Measurements from ENCODE around the gene ZNF460. TPM values are rescaled to one million over a fixed set of nuclear protein-coding genes. Genes with fewer than 3 reads are reported as not detected.
A peak's percentile ranks its signal among the peaks of the same experiment; 100 is the strongest.

The ZNF460 gene
- total RNA-seq, 4 donors from 2014 or later, result 88.0 to 139 (median 92.3) TPM

DNA sequence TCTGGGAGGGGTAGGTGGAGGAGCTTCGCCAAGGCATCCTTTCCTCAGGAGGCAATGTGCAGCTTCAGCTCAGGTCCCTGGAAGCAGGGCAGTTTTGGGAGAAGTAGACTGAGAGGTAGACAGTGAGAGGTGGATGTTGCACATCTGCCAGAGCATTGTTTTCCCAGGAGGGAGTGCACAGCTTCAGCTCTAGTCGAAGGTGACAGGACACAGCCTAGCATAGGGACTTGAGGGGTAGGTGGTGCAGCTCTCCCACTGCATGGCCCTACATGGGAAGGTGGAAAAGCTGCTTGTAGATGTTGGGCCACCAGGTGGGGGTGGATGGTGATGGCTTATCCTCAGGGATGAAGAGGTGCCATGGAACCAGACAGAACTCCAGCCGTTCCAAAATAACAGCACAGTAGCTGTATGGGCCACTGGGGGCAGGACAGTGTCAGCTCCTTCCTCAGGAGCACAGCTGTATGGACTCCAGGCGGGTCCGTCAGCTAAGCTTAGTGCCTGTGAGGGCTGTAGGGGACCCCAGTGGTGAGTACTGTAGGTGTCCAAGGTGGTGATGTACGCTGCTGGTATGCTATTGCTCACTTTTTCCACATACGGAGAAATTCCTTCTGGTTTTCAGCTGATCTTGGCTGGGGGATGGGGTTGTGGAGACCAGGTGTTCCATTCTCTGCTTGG, 22.6 kb downstream of the ZNF460 start:
- H3K4me3 ChIP-seq (replicated peaks in 1 of 3), result no peak overlapping the region
- intact Hi-C loops (cut with DNase I), result no loop called here
- 75 to 90% methylated on average over 7 of the region's 7 CpGs for WGBS, 2 donors
- TF ChIP-seq, protein P1, sequence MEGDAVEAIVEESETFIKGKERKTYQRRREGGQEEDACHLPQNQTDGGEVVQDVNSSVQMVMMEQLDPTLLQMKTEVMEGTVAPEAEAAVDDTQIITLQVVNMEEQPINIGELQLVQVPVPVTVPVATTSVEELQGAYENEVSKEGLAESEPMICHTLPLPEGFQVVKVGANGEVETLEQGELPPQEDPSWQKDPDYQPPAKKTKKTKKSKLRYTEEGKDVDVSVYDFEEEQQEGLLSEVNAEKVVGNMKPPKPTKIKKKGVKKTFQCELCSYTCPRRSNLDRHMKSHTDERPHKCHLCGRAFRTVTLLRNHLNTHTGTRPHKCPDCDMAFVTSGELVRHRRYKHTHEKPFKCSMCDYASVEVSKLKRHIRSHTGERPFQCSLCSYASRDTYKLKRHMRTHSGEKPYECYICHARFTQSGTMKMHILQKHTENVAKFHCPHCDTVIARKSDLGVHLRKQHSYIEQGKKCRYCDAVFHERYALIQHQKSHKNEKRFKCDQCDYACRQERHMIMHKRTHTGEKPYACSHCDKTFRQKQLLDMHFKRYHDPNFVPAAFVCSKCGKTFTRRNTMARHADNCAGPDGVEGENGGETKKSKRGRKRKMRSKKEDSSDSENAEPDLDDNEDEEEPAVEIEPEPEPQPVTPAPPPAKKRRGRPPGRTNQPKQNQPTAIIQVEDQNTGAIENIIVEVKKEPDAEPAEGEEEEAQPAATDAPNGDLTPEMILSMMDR (IDR thresholded peaks at IDR 0.05), result no peak
- no peak for TF ChIP-seq POLR2A (IDR thresholded peaks at IDR 0.05)
- H3K36me3 ChIP-seq, result peaks cover 0 to 13% of the 10 kb centered on the region in 2 donors
- no peak for DNase-seq
- no peaks in the 10 kb centered on the region for H3K9me3 ChIP-seq
- H3K27ac ChIP-seq, result no peak overlapping the region
- H3K4me1 ChIP-seq, result peaks cover 0 to 8% of the 10 kb centered on the region in 2 donors
- H3K27me3 ChIP-seq, result no peaks in the 10 kb centered on the region

DNA sequence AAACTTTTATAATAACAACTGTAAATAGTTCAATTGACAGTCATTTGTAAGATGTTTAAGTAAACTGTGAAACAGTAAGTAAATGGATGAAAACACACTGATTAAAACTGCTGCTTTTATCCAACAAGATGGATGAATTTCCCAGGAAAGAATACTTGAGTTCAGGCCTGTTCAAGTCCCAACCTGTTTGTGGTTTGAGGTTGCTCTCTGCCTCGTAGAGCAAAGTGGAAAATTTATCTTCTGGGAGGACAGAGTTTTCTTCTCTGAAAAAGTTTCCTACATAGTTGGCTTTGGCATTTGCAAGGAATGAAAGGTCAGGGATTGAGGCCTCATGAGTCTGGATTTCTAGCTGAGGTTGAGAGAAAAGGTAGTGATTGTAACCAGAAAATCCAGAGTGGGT, 24.8 kb downstream of the ZNF460 start:
- Histone ChIP-seq H3K4me1 (peaks cover 0 to 8% of the 10 kb centered on the region in 2 donors), H3K36me3 (peaks cover 0 to 7% of the 10 kb centered on the region in 2 donors), H3K27ac (no peak overlapping the region), H3K27me3 (no peaks in the 10 kb centered on the region), H3K4me3 (replicated peaks in 1 of 3) (no peak overlapping the region), H3K9me3 (no peaks in the 10 kb centered on the region)
- TF ChIP-seq, protein P1 (IDR thresholded peaks at IDR 0.05), result no peak
- no peak for TF ChIP-seq POLR2A (IDR thresholded peaks at IDR 0.05)
- no peak for DNase-seq
- intact Hi-C loops (cut with DNase I), result no loop called here
- 0 to 86% methylated on average over 1 of the region's 1 CpG for WGBS, 2 donors

DNA sequence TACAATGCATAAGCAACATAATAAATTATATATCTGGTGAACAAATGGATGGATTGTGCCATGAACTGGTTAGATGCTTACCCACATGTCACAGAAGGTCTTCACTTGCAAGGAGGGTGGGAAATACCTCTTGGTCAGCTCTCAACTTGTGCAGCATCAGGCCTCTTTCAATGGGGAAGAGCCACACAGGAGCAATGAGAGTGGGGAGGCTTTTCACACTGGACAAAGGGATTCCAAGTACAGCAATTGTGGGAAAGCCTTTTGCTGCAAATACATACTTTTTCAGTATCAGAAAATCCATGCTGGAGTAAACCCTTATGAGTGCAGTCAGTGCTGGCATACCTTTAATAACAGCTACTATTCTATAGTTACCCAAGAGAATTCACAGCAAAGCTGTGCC, 28.2 kb downstream of the ZNF460 start:
- H3K4me1 ChIP-seq, result no peaks in the 10 kb centered on the region
- no peak for DNase-seq
- intact Hi-C loops (cut with DNase I), result no loop called here
- no peak overlapping the region for H3K27ac ChIP-seq
- peaks cover 0 to 2% of the 10 kb centered on the region in 2 donors for H3K36me3 ChIP-seq
- TF ChIP-seq, protein P1 (IDR thresholded peaks at IDR 0.05), result no peak
- no peaks in the 10 kb centered on the region for H3K9me3 ChIP-seq
- no peaks in the 10 kb centered on the region for H3K27me3 ChIP-seq
- H3K4me3 ChIP-seq (replicated peaks in 1 of 3), result no peak overlapping the region

DNA sequence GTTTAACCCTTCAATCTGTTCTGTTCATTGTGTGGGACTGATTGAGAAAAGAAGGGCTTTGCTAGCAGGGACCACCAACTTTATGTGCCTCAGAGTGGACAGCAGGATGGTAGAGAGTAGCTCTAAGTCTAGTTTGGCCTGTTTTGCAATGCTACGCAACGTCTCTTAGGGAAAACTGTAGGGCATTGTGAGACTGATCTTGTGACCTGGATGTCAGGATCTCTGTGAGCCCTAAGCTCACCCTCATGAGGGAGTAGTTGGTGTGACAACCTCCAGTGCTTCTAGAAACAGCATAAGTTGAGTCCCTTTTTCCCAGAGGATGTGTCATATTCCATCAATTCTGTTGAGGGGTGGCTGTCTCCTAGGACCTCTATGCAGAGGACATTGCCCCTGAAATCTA, 30.5 kb downstream of the ZNF460 start:
- Histone ChIP-seq H3K4me3 (replicated peaks in 1 of 3) (no peak overlapping the region), H3K27me3 (no peaks in the 10 kb centered on the region), H3K27ac (no peak overlapping the region), H3K4me1 (no peaks in the 10 kb centered on the region), H3K36me3 (no peaks in the 10 kb centered on the region), H3K9me3 (no peaks in the 10 kb centered on the region)
- DNase-seq, result no peak
- intact Hi-C loops (cut with DNase I), result no loop called here
- TF ChIP-seq POLR2A (IDR thresholded peaks at IDR 0.05), result no peak
- TF ChIP-seq, protein P1 (IDR thresholded peaks at IDR 0.05), result no peak
- WGBS, 2 donors, result 75 to 96% methylated on average over 2 of the region's 2 CpGs

DNA sequence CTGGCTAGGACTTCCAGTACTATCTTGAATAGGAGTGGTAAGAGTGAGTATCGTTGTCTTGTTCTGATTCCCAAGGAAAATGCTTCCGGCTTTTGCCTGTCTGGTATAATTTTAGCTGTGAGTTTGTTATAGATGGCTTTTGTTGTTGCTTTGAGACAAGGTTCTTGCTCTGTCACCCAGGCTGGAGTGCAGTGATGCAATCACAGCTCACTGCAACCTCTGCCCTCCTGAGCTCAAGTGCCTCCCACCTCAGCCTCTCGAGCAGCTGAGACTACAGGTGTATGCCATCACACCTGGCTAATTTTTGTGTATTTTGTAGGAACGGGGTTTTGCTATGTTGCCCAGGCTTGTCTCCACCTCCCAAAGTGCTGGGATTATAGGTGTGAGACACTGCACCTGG, 33.9 kb downstream of the ZNF460 start:
- H3K4me3 ChIP-seq (replicated peaks in 1 of 3), result no peak overlapping the region
- no peaks in the 10 kb centered on the region for H3K4me1 ChIP-seq
- WGBS, 2 donors, result 36 to 54% methylated on average over 4 of the region's 4 CpGs
- no peaks in the 10 kb centered on the region for H3K27me3 ChIP-seq
- no peak overlapping the region for H3K27ac ChIP-seq
- intact Hi-C loops (cut with DNase I), result no loop called here
- TF ChIP-seq, protein P1 (IDR thresholded peaks at IDR 0.05), result no peak
- TF ChIP-seq POLR2A (IDR thresholded peaks at IDR 0.05), result no peak
- peak; percentile 42 to 50 for DNase-seq
- H3K36me3 ChIP-seq, result no peaks in the 10 kb centered on the region
- no peaks in the 10 kb centered on the region for H3K9me3 ChIP-seq
